Measurements from ENCODE around the gene PDE12.

- TF ChIP-seq POLR2A (IDR thresholded peaks at IDR 0.05) (no peak), CTCF (IDR thresholded peaks at IDR 0.05) (no peak)
Measured at GRCh38 chr3:57600195-57600594, 44.1 kb downstream of the PDE12 start.
